ENCODE results near the gene PAWR.

PAWR gene

GRCh38 chr12:79624378-79624777 lies 66.4 kb downstream of the PAWR start:
- ATAC-seq: no peak
- TF ChIP-seq ZNF70 (CRISPR knock-in tag; IDR thresholded peaks at IDR 0.05): no peak
- TF ChIP-seq PATZ1 (CRISPR knock-in tag; IDR thresholded peaks at IDR 0.05; ENCODE audit: borderline replicate concordance): no peak
- no peak for TF ChIP-seq CSRNP3 (CRISPR knock-in tag; IDR thresholded peaks at IDR 0.05)
- no peak for TF ChIP-seq TSHZ2 (CRISPR knock-in tag; IDR thresholded peaks at IDR 0.05)
- TF ChIP-seq OSR1 (CRISPR knock-in tag; IDR thresholded peaks at IDR 0.05): no peak
- TF ChIP-seq GLIS3 (CRISPR knock-in tag; IDR thresholded peaks at IDR 0.05): no peak
- no peak for TF ChIP-seq TCF4 (CRISPR knock-in tag; IDR thresholded peaks at IDR 0.05; ENCODE audit: borderline replicate concordance)
- no peak for TF ChIP-seq ESRRG (CRISPR knock-in tag; IDR thresholded peaks at IDR 0.05)
- TF ChIP-seq SNAI2 (CRISPR knock-in tag; IDR thresholded peaks at IDR 0.05): no peak
- TF ChIP-seq TOX (CRISPR knock-in tag; IDR thresholded peaks at IDR 0.05; ENCODE audit: borderline replicate concordance): no peak
- TF ChIP-seq CREB5 (CRISPR knock-in tag; IDR thresholded peaks at IDR 0.05; ENCODE audit: low read depth): no peak
- TF ChIP-seq ISL1 (CRISPR knock-in tag; IDR thresholded peaks at IDR 0.05): no peak
- no peak for TF ChIP-seq ZNF8 (CRISPR knock-in tag; IDR thresholded peaks at IDR 0.05)
- TF ChIP-seq PPARA (CRISPR knock-in tag; IDR thresholded peaks at IDR 0.05; ENCODE audit: borderline replicate concordance): no peak
- no peak for TF ChIP-seq ZFP3 (CRISPR knock-in tag; IDR thresholded peaks at IDR 0.05)
- no peak for TF ChIP-seq ZC3H10 (CRISPR knock-in tag; IDR thresholded peaks at IDR 0.05)
- TF ChIP-seq ZNF565 (CRISPR knock-in tag; conservative IDR thresholded peaks at IDR 0.05; ENCODE audit: low read depth): no peak
- TF ChIP-seq POU6F1 (CRISPR knock-in tag; IDR thresholded peaks at IDR 0.05; ENCODE audit: borderline replicate concordance, low read depth): no peak

- no peak for ATAC-seq
- TF ChIP-seq CREB5 (CRISPR knock-in tag; IDR thresholded peaks at IDR 0.05; ENCODE audit: low read depth): no peak
- TF ChIP-seq TSHZ2 (CRISPR knock-in tag; IDR thresholded peaks at IDR 0.05): no peak
- no peak for TF ChIP-seq TCF4 (CRISPR knock-in tag; IDR thresholded peaks at IDR 0.05; ENCODE audit: borderline replicate concordance)
- TF ChIP-seq ZFP3 (CRISPR knock-in tag; IDR thresholded peaks at IDR 0.05): no peak
- TF ChIP-seq ARNTL (CRISPR knock-in tag; IDR thresholded peaks at IDR 0.05; ENCODE audit: borderline replicate concordance, low read depth): no peak
- TF ChIP-seq PPARA (CRISPR knock-in tag; IDR thresholded peaks at IDR 0.05; ENCODE audit: borderline replicate concordance): no peak
- TF ChIP-seq OSR1 (CRISPR knock-in tag; IDR thresholded peaks at IDR 0.05): no peak
- no peak for TF ChIP-seq POU6F1 (CRISPR knock-in tag; IDR thresholded peaks at IDR 0.05; ENCODE audit: borderline replicate concordance, low read depth)
- TF ChIP-seq RARB (CRISPR knock-in tag; IDR thresholded peaks at IDR 0.05): no peak
- TF ChIP-seq PATZ1 (CRISPR knock-in tag; IDR thresholded peaks at IDR 0.05; ENCODE audit: borderline replicate concordance): no peak
- no peak for TF ChIP-seq ISL1 (CRISPR knock-in tag; IDR thresholded peaks at IDR 0.05)
- no peak for TF ChIP-seq GLIS3 (CRISPR knock-in tag; IDR thresholded peaks at IDR 0.05)
- no peak for TF ChIP-seq ZNF8 (CRISPR knock-in tag; IDR thresholded peaks at IDR 0.05)
- TF ChIP-seq ZNF70 (CRISPR knock-in tag; IDR thresholded peaks at IDR 0.05): no peak
Measured at GRCh38 chr12:79619872-79620562, 70.7 kb downstream of the PAWR start.
